GM18873 (cell line): ENCODE data around the gene LGR6.

Experiments
- ATAC-seq: cut with Tn5 transposase; IDR thresholded peaks from one replicate; pipeline ENCODE4 v1.9.1; 2021; ENCODE audit warnings: mild to moderate bottlenecking, moderate library complexity, moderate number of reproducible peaks; ENCODE audit not compliant: unreplicated experiment, low FRiP score

The LGR6 gene

GRCh38 chr1:202199040-202199889 lies 5.7 kb downstream of the LGR6 start:
- no peak for ATAC-seq

- no peak for ATAC-seq
These were observed 6.5 kb downstream of the LGR6 start for GRCh38 chr1:202200112-202200548.

GRCh38 chr1:202200669-202201068 lies 7.1 kb downstream of the LGR6 start:
- ATAC-seq = no peak

- no peak for ATAC-seq
These were observed 7.7 kb downstream of the LGR6 start for GRCh38 chr1:202201266-202201665.

- no peak for ATAC-seq
These were observed 8.4 kb downstream of the LGR6 start for GRCh38 chr1:202201971-202202370.

GRCh38 chr1:202202500-202203168 lies 9.0 kb downstream of the LGR6 start:
- no peak for ATAC-seq

- no peak for ATAC-seq
These were observed 9.8 kb downstream of the LGR6 start for GRCh38 chr1:202203238-202204039.

- ATAC-seq = no peak
These were observed 10.5 kb downstream of the LGR6 start for GRCh38 chr1:202204065-202204464.

GRCh38 chr1:202205523-202206190 lies 12.1 kb downstream of the LGR6 start:
- ATAC-seq = no peak

- ATAC-seq = no peak
These were observed 13.7 kb downstream of the LGR6 start for GRCh38 chr1:202207292-202207691.

- ATAC-seq = no peak
These were observed 14.8 kb downstream of the LGR6 start for GRCh38 chr1:202208351-202208857.

GRCh38 chr1:202210385-202210784 lies 16.8 kb downstream of the LGR6 start:
- ATAC-seq = no peak

- ATAC-seq = no peak
These were observed 17.4 kb downstream of the LGR6 start for GRCh38 chr1:202210969-202211368.

- ATAC-seq = no peak
These were observed 19.2 kb downstream of the LGR6 start for GRCh38 chr1:202212787-202213186.

GRCh38 chr1:202213361-202214088 lies 19.9 kb downstream of the LGR6 start:
- no peak for ATAC-seq

GRCh38 chr1:202214089-202214843 lies 20.7 kb downstream of the LGR6 start:
- ATAC-seq = no peak

- no peak for ATAC-seq
These were observed 22.0 kb downstream of the LGR6 start for GRCh38 chr1:202215472-202216130.

- no peak for ATAC-seq
These were observed 23.1 kb downstream of the LGR6 start for GRCh38 chr1:202216691-202217090.
